Measurements from ENCODE around the gene EYS.

- TF ChIP-seq CTCF (IDR thresholded peaks at IDR 0.05; ENCODE audit: low read length) (no peak), EZH2 (optimal IDR thresholded peaks at IDR 0.05; ENCODE audit: low read depth, low read length) (no peak), EZH2phosphoT487 (IDR thresholded peaks at IDR 0.05; ENCODE audit: low read length) (no peak)
Observed at GRCh38 chr6:64250126-64250525, 1456.9 kb downstream of the EYS start.

All from MM.1S (cell line).